ENCODE data around the gene DCDC2C.

DNA sequence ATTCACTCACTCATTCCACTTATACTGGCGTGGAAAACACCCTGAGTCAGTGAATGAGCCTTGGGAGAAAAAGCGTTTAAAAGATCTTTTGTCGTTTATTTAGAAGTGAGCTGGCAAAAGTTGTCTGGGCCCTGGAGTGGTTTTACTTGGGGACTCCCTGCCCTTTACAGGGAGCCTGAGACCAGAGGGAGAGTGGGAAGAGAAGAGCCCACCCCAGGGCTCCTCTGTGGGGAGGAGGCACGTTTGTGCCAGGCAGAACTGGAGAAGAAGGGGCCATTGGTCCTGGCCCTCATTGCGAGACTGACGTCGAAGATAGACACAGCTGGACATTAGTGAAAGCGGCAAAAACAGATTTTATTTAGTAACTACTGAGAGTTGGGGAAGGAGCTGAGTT lies 25.7 kb downstream of the DCDC2C start:
- TF ChIP-seq CTCF (conservative IDR thresholded peaks at IDR 0.05 in 1 of 2, IDR thresholded peaks at IDR 0.05 in 1 of 2; ENCODE audit: low read depth in 1 of 2, low read length in 2 of 2) (no peak), EZH2 (IDR thresholded peaks at IDR 0.05; ENCODE audit: low read length, missing control alignments) (no peak)

All from fibroblast of lung (primary cell).